ENCODE data around the gene DPEP2. TPM values are rescaled to one million over a fixed set of nuclear protein-coding genes. Genes with fewer than 3 reads are reported as not detected.

The DPEP2 gene
- total and polyA plus RNA-seq, 2 of the 13 experiments (the other 11 are each of a cell fraction or from before 2014, with no cell fraction given) = 0.18 TPM; not detected in 1

- TF ChIP-seq NCOA1 (CRISPR knock-in tag; IDR thresholded peaks at IDR 0.05) = no peak
- no peak; the same call in none of the 2 replicates for TF ChIP-seq ZMYM4 (CRISPR knock-in tag; IDR thresholded peaks at IDR 0.05)
- no peak; the same call in 1 of the 2 replicates for TF ChIP-seq RBAK (CRISPR knock-in tag; IDR thresholded peaks at IDR 0.05)
- no peak for TF ChIP-seq ZNF800 (CRISPR knock-in tag; IDR thresholded peaks at IDR 0.05)
- no peak for TF ChIP-seq ZNF839 (CRISPR knock-in tag; IDR thresholded peaks at IDR 0.05; ENCODE audit: borderline replicate concordance)
- TF ChIP-seq ELK4 (CRISPR knock-in tag; IDR thresholded peaks at IDR 0.05; ENCODE audit: borderline replicate concordance) = no peak
- TF ChIP-seq SMYD3 (CRISPR knock-in tag; IDR thresholded peaks at IDR 0.05) = peak; percentile 82; the same call in 1 of the 2 replicates
- no peak for TF ChIP-seq DPF2 (CRISPR knock-in tag; IDR thresholded peaks at IDR 0.05; ENCODE audit: borderline replicate concordance, low read depth)
- TF ChIP-seq ZC3H13 (CRISPR knock-in tag; IDR thresholded peaks at IDR 0.05) = peak; percentile 89
- TF ChIP-seq BCL3 (CRISPR knock-in tag; IDR thresholded peaks at IDR 0.05) = peak; percentile 67; the same call in 1 of the 2 replicates
- peak; percentile 78; the same call in 1 of the 2 replicates for TF ChIP-seq PRDM4 (CRISPR knock-in tag; IDR thresholded peaks at IDR 0.05; ENCODE audit: borderline replicate concordance)
- no peak for TF ChIP-seq ZNF773 (CRISPR knock-in tag; IDR thresholded peaks at IDR 0.05; ENCODE audit: borderline replicate concordance)
- TF ChIP-seq DZIP1 (CRISPR knock-in tag; IDR thresholded peaks at IDR 0.05) = no peak
- TF ChIP-seq CREB3 (CRISPR knock-in tag; IDR thresholded peaks at IDR 0.05) = no peak
Observed at GRCh38 chr16:67943619-67944504, 55.4 kb downstream of the DPEP2 start, which contains the start of gene LCAT (continued).

All from HepG2 (cell line).